Measurements from ENCODE around the gene PDPN.

PDPN gene

GRCh38 chr1:13627127-13627526, 43.5 kb downstream of the PDPN start:
- no peak overlapping the region for H3K27ac ChIP-seq
- H3K4me3 ChIP-seq, result no peak overlapping the region
- no peak overlapping the region for H3K4me2 ChIP-seq
- peaks cover 7% of the 10 kb centered on the region; the same call in 1 of the 2 replicates for H3K4me1 ChIP-seq
- H3K9me3 ChIP-seq, result peaks cover 20% of the 10 kb centered on the region
- TF ChIP-seq Cebpa-rat (IDR thresholded peaks at IDR 0.05), result no peak
- no peaks in the 10 kb centered on the region for H3K36me3 ChIP-seq
- H4K20me1 ChIP-seq, result no peaks in the 10 kb centered on the region
- H3K9ac ChIP-seq, result no peak overlapping the region
- H3K27me3 ChIP-seq, result no peaks in the 10 kb centered on the region

- H4K20me1 ChIP-seq, result no peaks in the 10 kb centered on the region
- no peaks in the 10 kb centered on the region for H3K27me3 ChIP-seq
- TF ChIP-seq Cebpa-rat (IDR thresholded peaks at IDR 0.05), result no peak
- H3K9me3 ChIP-seq, result peaks cover 28% of the 10 kb centered on the region
- peaks cover 7% of the 10 kb centered on the region; the same call in 1 of the 2 replicates for H3K4me1 ChIP-seq
- H3K9ac ChIP-seq, result no peak overlapping the region
- H3K27ac ChIP-seq, result no peak overlapping the region
- H3K4me2 ChIP-seq, result no peak overlapping the region
- H3K4me3 ChIP-seq, result no peak overlapping the region
- H3K36me3 ChIP-seq, result no peaks in the 10 kb centered on the region
These were observed 44.6 kb downstream of the PDPN start for GRCh38 chr1:13628218-13628617.

- no peak for TF ChIP-seq Cebpa-rat (IDR thresholded peaks at IDR 0.05)
- peaks cover 33% of the 10 kb centered on the region for H3K9me3 ChIP-seq
- H3K27ac ChIP-seq, result no peak overlapping the region
- H3K4me2 ChIP-seq, result no peak overlapping the region
- H3K36me3 ChIP-seq, result no peaks in the 10 kb centered on the region
- H3K27me3 ChIP-seq, result no peaks in the 10 kb centered on the region
- no peak overlapping the region for H3K9ac ChIP-seq
- no peaks in the 10 kb centered on the region for H4K20me1 ChIP-seq
- H3K4me1 ChIP-seq, result peaks cover 7% of the 10 kb centered on the region; the same call in 1 of the 2 replicates
- no peak overlapping the region for H3K4me3 ChIP-seq
These were observed 45.1 kb downstream of the PDPN start for GRCh38 chr1:13628711-13629110.

GRCh38 chr1:13642306-13643004, 58.8 kb downstream of the PDPN start:
- Histone ChIP-seq H3K9ac (no peak overlapping the region), H3K4me2 (peak overlapping the region; percentile 49), H3K4me1 (peaks cover 28% of the 10 kb centered on the region), H3K27ac (0 out of 2 replicates have a peak overlapping the region, but pooled peaks have one; percentile 42), H3K4me3 (no peak overlapping the region), H3K27me3 (no peaks in the 10 kb centered on the region), H4K20me1 (no peaks in the 10 kb centered on the region), H3K9me3 (peaks cover 30% of the 10 kb centered on the region), H3K36me3 (no peaks in the 10 kb centered on the region)
- no peak for TF ChIP-seq Cebpa-rat (IDR thresholded peaks at IDR 0.05)

GRCh38 chr1:13643017-13643416, 59.4 kb downstream of the PDPN start:
- H3K4me3 ChIP-seq, result no peak overlapping the region
- H3K27me3 ChIP-seq, result no peaks in the 10 kb centered on the region
- H3K36me3 ChIP-seq, result no peaks in the 10 kb centered on the region
- no peak overlapping the region for H3K9ac ChIP-seq
- peaks cover 28% of the 10 kb centered on the region for H3K4me1 ChIP-seq
- no peak overlapping the region for H3K27ac ChIP-seq
- H4K20me1 ChIP-seq, result no peaks in the 10 kb centered on the region
- H3K9me3 ChIP-seq, result peaks cover 29% of the 10 kb centered on the region
- peak overlapping the region; percentile 49 for H3K4me2 ChIP-seq
- TF ChIP-seq Cebpa-rat (IDR thresholded peaks at IDR 0.05), result peak; percentile 62; the same call in 1 of the 2 replicates

- Histone ChIP-seq H3K4me1 (peaks cover 22% of the 10 kb centered on the region), H3K9me3 (peaks cover 3% of the 10 kb centered on the region; the same call in 1 of the 2 replicates), H3K4me3 (no peak overlapping the region), H3K4me2 (no peak overlapping the region), H3K27me3 (no peaks in the 10 kb centered on the region), H4K20me1 (no peaks in the 10 kb centered on the region), H3K36me3 (no peaks in the 10 kb centered on the region), H3K27ac (no peak overlapping the region), H3K9ac (no peak overlapping the region)
- no peak for TF ChIP-seq Cebpa-rat (IDR thresholded peaks at IDR 0.05)
These were observed 62.9 kb downstream of the PDPN start for GRCh38 chr1:13646521-13646920.

- H3K4me1 ChIP-seq, result 0 out of 2 replicates have a peak, but pooled peaks cover 6% of the 10 kb centered on the region
- no peak overlapping the region for H3K4me2 ChIP-seq
- no peak overlapping the region for H3K27ac ChIP-seq
- no peaks in the 10 kb centered on the region for H4K20me1 ChIP-seq
- TF ChIP-seq Cebpa-rat (IDR thresholded peaks at IDR 0.05), result no peak
- no peak overlapping the region for H3K4me3 ChIP-seq
- H3K27me3 ChIP-seq, result no peaks in the 10 kb centered on the region
- no peak overlapping the region for H3K9ac ChIP-seq
- H3K9me3 ChIP-seq, result 0 out of 2 replicates have a peak, but pooled peaks cover 3% of the 10 kb centered on the region
- no peaks in the 10 kb centered on the region for H3K36me3 ChIP-seq
These were observed 67.6 kb downstream of the PDPN start for GRCh38 chr1:13651279-13651678.

- Histone ChIP-seq H3K4me1 (0 out of 2 replicates have a peak, but pooled peaks cover 6% of the 10 kb centered on the region), H3K4me3 (no peak overlapping the region), H3K27ac (no peak overlapping the region), H3K9me3 (0 out of 2 replicates have a peak, but pooled peaks cover 3% of the 10 kb centered on the region), H3K36me3 (no peaks in the 10 kb centered on the region), H4K20me1 (no peaks in the 10 kb centered on the region), H3K4me2 (no peak overlapping the region), H3K9ac (no peak overlapping the region), H3K27me3 (no peaks in the 10 kb centered on the region)
- TF ChIP-seq Cebpa-rat (IDR thresholded peaks at IDR 0.05), result no peak
These were observed 68.6 kb downstream of the PDPN start for GRCh38 chr1:13652238-13652637.

- H3K4me2 ChIP-seq, result no peak overlapping the region
These were observed 77.9 kb downstream of the PDPN start for GRCh38 chr1:13661539-13661938.

GRCh38 chr1:13662493-13662892, 78.9 kb downstream of the PDPN start:
- no peak for TF ChIP-seq Cebpa-rat (IDR thresholded peaks at IDR 0.05)
- Histone ChIP-seq H3K4me2 (no peak overlapping the region), H3K9ac (no peak overlapping the region), H3K4me1 (peaks cover 41% of the 10 kb centered on the region), H3K27ac (no peak overlapping the region), H3K9me3 (peaks cover 22% of the 10 kb centered on the region), H4K20me1 (no peaks in the 10 kb centered on the region), H3K36me3 (no peaks in the 10 kb centered on the region), H3K4me3 (no peak overlapping the region), H3K27me3 (no peaks in the 10 kb centered on the region)

More at GRCh38 chr1:13661539-13661938, 77.9 kb downstream of the PDPN start:
- TF ChIP-seq Cebpa-rat (IDR thresholded peaks at IDR 0.05), result no peak
- Histone ChIP-seq H3K27me3 (no peaks in the 10 kb centered on the region), H4K20me1 (no peaks in the 10 kb centered on the region), H3K9me3 (peaks cover 22% of the 10 kb centered on the region), H3K9ac (no peak overlapping the region), H3K4me3 (no peak overlapping the region), H3K27ac (no peak overlapping the region), H3K4me1 (peaks cover 32% of the 10 kb centered on the region), H3K36me3 (no peaks in the 10 kb centered on the region)
